ENCODE data around the gene IQUB. TPM values are rescaled to one million over a fixed set of nuclear protein-coding genes. Genes with fewer than 3 reads are reported as not detected.
"Not testable (repeated sequence)": the region's sequence is repeated elsewhere in the genome, so short reads cannot be mapped to it uniquely, and the experiment has no call there.

IQUB gene
- total RNA-seq, 1 donor from 2014 or later = 0.56 TPM

GRCh38 chr7:123555484-123555883 is 21.1 kb upstream of the IQUB start:
- Mint-ChIP-seq H3K27me3 (ENCODE audit: low read depth) (no peaks in the 10 kb centered on the region), H3K4me3 (no peak overlapping the region), H3K27ac (ENCODE audit: unreplicated experiment) (no peak overlapping the region), H3K36me3 (ENCODE audit: low read depth) (peaks cover 12% of the 10 kb centered on the region), H3K4me1 (no peaks in the 10 kb centered on the region), H3K9me3 (no peaks in the 10 kb centered on the region)
- TF ChIP-seq CTCF (conservative IDR thresholded peaks at IDR 0.05) = no peak
- DNase-seq (ENCODE audit: low read depth, low spot score) = no peak

GRCh38 chr7:123553159-123553558 is 18.8 kb upstream of the IQUB start:
- DNase-seq (ENCODE audit: low read depth, low spot score) = no peak
- H3K27me3 Mint-ChIP-seq (ENCODE audit: low read depth) = no peaks in the 10 kb centered on the region
- H3K36me3 Mint-ChIP-seq (ENCODE audit: low read depth) = peaks cover 20% of the 10 kb centered on the region
- H3K4me3 Mint-ChIP-seq = no peak overlapping the region
- no peak overlapping the region for H3K27ac Mint-ChIP-seq (ENCODE audit: unreplicated experiment)
- no peak for TF ChIP-seq CTCF (conservative IDR thresholded peaks at IDR 0.05)
- no peaks in the 10 kb centered on the region for H3K9me3 Mint-ChIP-seq
- H3K4me1 Mint-ChIP-seq = no peaks in the 10 kb centered on the region

GRCh38 chr7:123552641-123553040 is 18.2 kb upstream of the IQUB start:
- H3K27me3 Mint-ChIP-seq (ENCODE audit: low read depth) = no peaks in the 10 kb centered on the region
- no peak for TF ChIP-seq CTCF (conservative IDR thresholded peaks at IDR 0.05)
- no peak for DNase-seq (ENCODE audit: low read depth, low spot score)
- peaks cover 21% of the 10 kb centered on the region for H3K36me3 Mint-ChIP-seq (ENCODE audit: low read depth)
- H3K4me1 Mint-ChIP-seq = no peaks in the 10 kb centered on the region
- H3K27ac Mint-ChIP-seq (ENCODE audit: unreplicated experiment) = no peak overlapping the region
- H3K9me3 Mint-ChIP-seq = no peaks in the 10 kb centered on the region
- no peak overlapping the region for H3K4me3 Mint-ChIP-seq

- not testable (repeated sequence) for H3K27me3 Mint-ChIP-seq (ENCODE audit: low read depth); DNase-seq (ENCODE audit: low read depth, low spot score); H3K4me1 Mint-ChIP-seq; H3K9me3 Mint-ChIP-seq; H3K27ac Mint-ChIP-seq (ENCODE audit: unreplicated experiment); H3K4me3 Mint-ChIP-seq
- H3K36me3 Mint-ChIP-seq (ENCODE audit: low read depth) = peaks cover 21% of the 10 kb centered on the region
Measured at GRCh38 chr7:123552134-123552533, 17.7 kb upstream of the IQUB start.

GRCh38 chr7:123548406-123548805 is 14.0 kb upstream of the IQUB start:
- H3K27me3 Mint-ChIP-seq (ENCODE audit: low read depth) = no peaks in the 10 kb centered on the region

GRCh38 chr7:123539871-123540270 is 5.5 kb upstream of the IQUB start:
- Mint-ChIP-seq H3K4me1 (peaks cover 5% of the 10 kb centered on the region), H3K27ac (ENCODE audit: unreplicated experiment) (no peak overlapping the region), H3K27me3 (ENCODE audit: low read depth) (no peaks in the 10 kb centered on the region), H3K36me3 (ENCODE audit: low read depth) (no peaks in the 10 kb centered on the region), H3K9me3 (no peaks in the 10 kb centered on the region), H3K4me3 (no peak overlapping the region)
- DNase-seq (ENCODE audit: low read depth, low spot score) = no peak
- no peak for TF ChIP-seq CTCF (conservative IDR thresholded peaks at IDR 0.05)

More at GRCh38 chr7:123548406-123548805, 14.0 kb upstream of the IQUB start:
- no peaks in the 10 kb centered on the region for H3K9me3 Mint-ChIP-seq
- no peaks in the 10 kb centered on the region for H3K4me1 Mint-ChIP-seq
- H3K36me3 Mint-ChIP-seq (ENCODE audit: low read depth) = peaks cover 21% of the 10 kb centered on the region
- no peak overlapping the region for H3K27ac Mint-ChIP-seq (ENCODE audit: unreplicated experiment)
- no peak for DNase-seq (ENCODE audit: low read depth, low spot score)
- TF ChIP-seq CTCF (conservative IDR thresholded peaks at IDR 0.05) = no peak
- H3K4me3 Mint-ChIP-seq = no peak overlapping the region
